DOHH2 (cell line): ENCODE data around the gene PIGN.

Experiments used
- EZH2phosphoT487 ChIP-seq: fragments of 200-600 bp; sonication (generic); IDR thresholded peaks from 2 replicates; pipeline ENCODE4 v1.6.1; 2017; ENCODE audit warnings: borderline replicate concordance, mild to moderate bottlenecking, antibody characterized with exemption, low read length, moderate library complexity, mixed read lengths
- TF ChIP-seq, protein P1 (sequence below): fragments of 200-600 bp; sonication (generic); IDR thresholded peaks from one replicate; pipeline ENCODE4 v1.5.1; 2014; ENCODE audit warnings: antibody characterized with exemption, mild to moderate bottlenecking, low read depth, low read length; ENCODE audit not compliant: poor library complexity, severe bottlenecking

- TF ChIP-seq, protein P1, sequence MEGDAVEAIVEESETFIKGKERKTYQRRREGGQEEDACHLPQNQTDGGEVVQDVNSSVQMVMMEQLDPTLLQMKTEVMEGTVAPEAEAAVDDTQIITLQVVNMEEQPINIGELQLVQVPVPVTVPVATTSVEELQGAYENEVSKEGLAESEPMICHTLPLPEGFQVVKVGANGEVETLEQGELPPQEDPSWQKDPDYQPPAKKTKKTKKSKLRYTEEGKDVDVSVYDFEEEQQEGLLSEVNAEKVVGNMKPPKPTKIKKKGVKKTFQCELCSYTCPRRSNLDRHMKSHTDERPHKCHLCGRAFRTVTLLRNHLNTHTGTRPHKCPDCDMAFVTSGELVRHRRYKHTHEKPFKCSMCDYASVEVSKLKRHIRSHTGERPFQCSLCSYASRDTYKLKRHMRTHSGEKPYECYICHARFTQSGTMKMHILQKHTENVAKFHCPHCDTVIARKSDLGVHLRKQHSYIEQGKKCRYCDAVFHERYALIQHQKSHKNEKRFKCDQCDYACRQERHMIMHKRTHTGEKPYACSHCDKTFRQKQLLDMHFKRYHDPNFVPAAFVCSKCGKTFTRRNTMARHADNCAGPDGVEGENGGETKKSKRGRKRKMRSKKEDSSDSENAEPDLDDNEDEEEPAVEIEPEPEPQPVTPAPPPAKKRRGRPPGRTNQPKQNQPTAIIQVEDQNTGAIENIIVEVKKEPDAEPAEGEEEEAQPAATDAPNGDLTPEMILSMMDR: no peak
- TF ChIP-seq EZH2phosphoT487: no peak
These were observed 195.0 kb downstream of the PIGN start for GRCh38 chr18:61991836-61992235.
